HG03025 (cell line): Measurements from ENCODE around the gene NAT14.

Experiments used
- ATAC-seq: cut with Tn5 transposase; IDR thresholded peaks from one replicate; pipeline ENCODE4 v1.9.1; 2021; ENCODE audit warnings: mild to moderate bottlenecking, moderate library complexity; ENCODE audit not compliant: unreplicated experiment, low FRiP score

NAT14 gene

GRCh38 chr19:55498246-55498840 lies 13.4 kb downstream of the NAT14 start:
- ATAC-seq, result no peak

GRCh38 chr19:55500368-55500952 lies 15.5 kb downstream of the NAT14 start:
- ATAC-seq, result no peak

DNA sequence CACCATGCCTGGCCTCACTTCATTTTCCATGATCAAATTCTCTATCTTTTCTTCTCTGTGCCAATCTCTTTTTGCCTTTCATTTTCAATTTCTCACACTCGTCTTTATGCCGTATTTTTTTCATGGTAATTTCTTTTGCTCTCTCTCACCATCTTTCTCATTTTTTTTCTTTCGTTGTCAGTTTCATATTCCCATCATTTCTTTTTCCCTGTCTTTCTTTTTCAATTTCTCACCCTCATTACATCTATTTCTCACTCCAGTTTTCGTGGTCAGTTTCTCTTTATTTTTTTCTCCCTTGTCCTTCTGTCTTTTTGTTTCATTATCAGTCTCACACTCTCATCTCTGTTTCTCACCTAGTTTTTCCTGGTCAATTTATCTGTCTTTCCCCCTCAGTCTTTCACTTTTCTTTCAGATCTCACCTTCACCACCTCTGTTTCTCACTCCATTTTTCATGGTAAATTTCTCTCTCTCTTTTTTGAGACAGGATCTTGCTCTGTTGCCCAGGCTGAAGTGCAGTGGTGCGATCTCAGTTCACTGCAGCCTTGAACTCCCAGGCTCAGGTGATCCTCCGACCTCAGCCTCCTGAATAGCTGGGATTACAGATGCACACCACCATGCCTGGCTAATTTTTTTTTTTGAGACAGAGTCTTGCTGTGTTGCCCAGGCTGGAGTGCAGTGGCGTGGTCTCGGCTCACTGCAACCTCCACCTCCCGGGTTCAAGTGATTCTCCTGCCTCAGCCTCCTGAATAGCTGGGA lies 17.4 kb downstream of the NAT14 start:
- ATAC-seq, result no peak

GRCh38 chr19:55503157-55503501 lies 18.1 kb downstream of the NAT14 start:
- no peak for ATAC-seq

GRCh38 chr19:55503502-55504251 lies 18.7 kb downstream of the NAT14 start:
- peak; percentile 85 for ATAC-seq

DNA sequence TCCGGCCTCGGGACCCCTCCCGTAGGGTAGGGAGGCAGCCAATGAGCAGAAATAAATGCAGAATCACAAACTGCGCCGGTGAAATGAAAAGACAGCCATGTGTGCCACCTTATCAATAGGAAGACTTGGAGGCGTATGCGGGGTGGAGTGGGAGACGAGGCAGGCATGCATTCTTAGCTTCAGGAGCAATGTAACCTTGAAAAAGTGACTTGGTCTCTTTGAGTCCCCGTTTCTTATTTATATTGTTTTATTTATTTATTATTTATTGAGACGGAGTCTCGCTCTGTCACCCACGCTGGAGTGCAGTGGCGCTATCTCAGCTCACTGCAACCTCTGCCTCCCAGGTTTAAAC lies 19.2 kb downstream of the NAT14 start:
- ATAC-seq, result no peak

GRCh38 chr19:55504981-55505380 lies 20.0 kb downstream of the NAT14 start:
- no peak for ATAC-seq

GRCh38 chr19:55508120-55508519 lies 23.1 kb downstream of the NAT14 start:
- ATAC-seq, result no peak

GRCh38 chr19:55516878-55517620 lies 32.1 kb downstream of the NAT14 start:
- ATAC-seq, result peak; percentile 87

GRCh38 chr19:55519451-55520311 lies 34.7 kb downstream of the NAT14 start:
- ATAC-seq, result no peak

DNA sequence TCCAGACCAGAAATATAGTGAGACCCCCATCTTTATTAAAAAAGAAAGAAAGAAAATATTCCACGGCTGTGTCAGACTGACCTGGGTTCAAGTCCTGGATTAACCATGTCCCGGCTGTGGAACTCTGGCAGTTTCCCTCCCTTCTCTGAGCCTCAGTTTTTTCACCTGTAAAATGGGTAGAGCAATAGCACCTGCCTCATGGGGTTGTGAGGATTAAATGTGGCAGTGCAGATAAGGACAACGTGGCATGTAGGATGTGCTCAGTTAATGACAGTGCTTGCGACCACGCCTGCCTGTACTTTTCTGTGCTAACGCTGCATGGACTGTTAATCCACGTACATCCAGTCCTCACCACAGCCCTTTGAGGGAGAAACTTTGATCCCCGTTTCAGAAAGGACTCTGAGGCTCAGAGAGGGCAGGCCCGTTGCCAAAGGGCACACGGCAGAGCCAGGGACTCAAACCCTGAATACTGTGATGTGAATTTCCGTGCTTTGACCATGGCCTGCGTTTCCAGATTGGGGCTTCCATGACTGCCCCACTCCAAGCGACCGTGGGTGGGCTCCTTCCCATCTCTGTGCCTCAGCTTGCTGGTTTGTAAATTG lies 35.8 kb downstream of the NAT14 start:
- no peak for ATAC-seq

GRCh38 chr19:55525289-55526101 lies 40.5 kb downstream of the NAT14 start:
- no peak for ATAC-seq

DNA sequence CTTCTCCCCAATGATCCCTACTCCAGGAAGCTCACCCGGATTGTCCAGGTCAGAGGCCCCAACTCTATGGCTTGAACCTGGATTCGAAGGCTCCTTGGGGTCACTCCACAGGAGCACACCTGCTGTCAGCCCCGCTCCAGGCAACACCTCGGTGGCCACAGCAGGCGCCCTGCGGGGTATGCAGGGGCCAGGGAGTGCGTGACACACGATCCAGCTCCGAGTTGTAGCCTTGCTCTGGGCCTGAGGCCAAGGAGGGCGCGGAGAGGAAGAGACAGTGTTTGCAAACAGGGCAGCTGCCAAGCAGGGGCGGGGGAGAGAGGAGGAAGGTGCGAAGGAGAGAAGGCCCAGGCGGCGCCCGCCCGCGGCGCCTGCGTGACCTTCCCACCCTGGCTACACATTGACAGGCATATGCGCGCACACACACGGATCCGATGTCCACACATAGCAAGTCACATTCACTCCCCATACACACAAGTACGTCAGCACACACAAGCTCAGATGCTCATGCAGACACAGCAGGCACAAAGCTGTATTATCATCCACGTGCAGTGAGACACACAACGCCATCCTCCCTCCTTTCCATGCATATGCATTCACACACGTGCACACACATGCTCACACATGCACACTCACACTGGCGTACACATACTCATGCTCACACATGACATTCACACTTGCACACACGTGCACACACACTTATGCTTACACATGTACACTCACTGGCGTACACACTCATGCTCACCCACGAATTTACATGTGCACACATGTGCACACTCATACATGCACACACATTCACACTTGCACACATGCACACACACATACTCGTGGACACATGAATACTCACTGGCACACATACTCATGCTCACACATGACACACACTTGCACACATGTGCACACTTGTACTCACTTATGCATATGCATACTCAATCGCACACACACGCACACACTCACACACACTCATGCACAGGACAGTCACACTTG lies 41.5 kb downstream of the NAT14 start:
- no peak for ATAC-seq

- ATAC-seq, result no peak
Measured at GRCh38 chr19:55527197-55528029, 42.4 kb downstream of the NAT14 start.

GRCh38 chr19:55528030-55528803 lies 43.2 kb downstream of the NAT14 start:
- ATAC-seq, result no peak
